Effector memory CD4-positive, alpha-beta T cell (primary cell): ENCODE data around the gene MSRB3.

ENCODE experiments used
- DNase-seq, 3 donors: peaks; one replicate each; pipeline ENCODE4 v3.0.0-alpha.2; 2020
- H3K27ac ChIP-seq: 2 replicates; pipeline ENCODE4 v1.7.0; 2013; ENCODE audit warnings: mild to moderate bottlenecking, low read length, moderate library complexity; ENCODE audit not compliant: insufficient read depth, poor library complexity, severe bottlenecking
- H3K27me3 ChIP-seq: replicated peaks from 2 replicates; pipeline ENCODE4 v1.7.0; 2013; ENCODE audit warnings: mild to moderate bottlenecking, low read length; ENCODE audit not compliant: insufficient read depth, control insufficient read depth, poor library complexity, severe bottlenecking
- H3K36me3 ChIP-seq: 2 replicates; pipeline ENCODE4 v1.7.0; 2013; ENCODE audit warnings: mild to moderate bottlenecking, low read length, moderate library complexity; ENCODE audit not compliant: control insufficient read depth, insufficient read depth
- H3K4me1 ChIP-seq: 2 replicates; pipeline ENCODE4 v1.7.0; 2013; ENCODE audit warnings: low read length, mild to moderate bottlenecking; ENCODE audit not compliant: control insufficient read depth, insufficient read depth, poor library complexity, severe bottlenecking
- H3K4me3 ChIP-seq: 2 replicates; pipeline ENCODE4 v1.7.0; 2013; ENCODE audit warnings: low read length, low read depth, mild to moderate bottlenecking; ENCODE audit not compliant: insufficient read depth, poor library complexity, severe bottlenecking
- H3K9me3 ChIP-seq: 2 replicates; pipeline ENCODE4 v1.7.0; 2013; ENCODE audit warnings: mild to moderate bottlenecking, low read length, moderate library complexity; ENCODE audit not compliant: control insufficient read depth

The MSRB3 gene

DNA sequence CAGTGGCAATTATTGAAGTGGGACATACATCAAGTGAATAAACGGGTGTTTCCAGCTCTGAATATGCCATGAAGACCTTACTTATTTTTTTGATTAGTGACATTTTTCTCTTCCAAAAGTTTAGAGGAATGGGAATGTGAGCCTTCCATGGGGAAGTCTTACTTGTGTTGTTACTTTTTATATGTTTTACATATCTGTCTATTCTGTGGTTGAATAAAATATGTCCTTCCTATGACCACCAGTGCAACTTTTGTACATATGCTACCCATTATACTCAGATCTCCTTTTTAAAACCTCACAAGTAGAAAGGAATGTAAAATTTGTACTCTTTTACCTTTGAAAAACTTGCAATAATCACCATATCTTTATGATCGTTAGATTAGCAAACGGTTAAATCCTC, 132.7 kb downstream of the MSRB3 start:
- Histone ChIP-seq H3K27me3 (no peaks in the 10 kb centered on the region), H3K4me3 (no peak overlapping the region), H3K9me3 (no peaks in the 10 kb centered on the region), H3K36me3 (no peaks in the 10 kb centered on the region), H3K4me1 (no peaks in the 10 kb centered on the region), H3K27ac (no peak overlapping the region)
- no peak for DNase-seq

DNA sequence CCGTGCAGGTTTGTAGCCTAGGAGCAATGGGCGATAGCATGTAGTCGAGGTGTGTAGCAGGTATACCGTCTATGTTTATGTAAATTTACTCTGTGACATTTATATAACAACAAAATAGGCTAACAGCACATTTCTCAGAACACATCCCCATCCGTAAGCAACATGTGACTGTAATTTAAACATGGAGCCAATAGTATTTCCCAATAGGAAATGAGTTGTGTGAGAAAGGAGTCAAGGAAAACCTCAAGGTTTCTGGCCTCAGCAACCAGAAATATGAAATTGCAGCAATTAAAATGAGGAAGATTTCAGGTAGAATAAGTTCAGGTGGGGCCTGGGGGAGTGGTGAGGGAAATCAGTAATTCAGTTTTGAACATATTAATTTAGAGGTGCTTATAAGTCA, 136.0 kb downstream of the MSRB3 start:
- H3K4me3 ChIP-seq, result no peak overlapping the region
- DNase-seq, result no peak
- no peaks in the 10 kb centered on the region for H3K36me3 ChIP-seq
- H3K27ac ChIP-seq, result no peak overlapping the region
- no peaks in the 10 kb centered on the region for H3K27me3 ChIP-seq
- no peaks in the 10 kb centered on the region for H3K4me1 ChIP-seq
- H3K9me3 ChIP-seq, result no peaks in the 10 kb centered on the region

DNA sequence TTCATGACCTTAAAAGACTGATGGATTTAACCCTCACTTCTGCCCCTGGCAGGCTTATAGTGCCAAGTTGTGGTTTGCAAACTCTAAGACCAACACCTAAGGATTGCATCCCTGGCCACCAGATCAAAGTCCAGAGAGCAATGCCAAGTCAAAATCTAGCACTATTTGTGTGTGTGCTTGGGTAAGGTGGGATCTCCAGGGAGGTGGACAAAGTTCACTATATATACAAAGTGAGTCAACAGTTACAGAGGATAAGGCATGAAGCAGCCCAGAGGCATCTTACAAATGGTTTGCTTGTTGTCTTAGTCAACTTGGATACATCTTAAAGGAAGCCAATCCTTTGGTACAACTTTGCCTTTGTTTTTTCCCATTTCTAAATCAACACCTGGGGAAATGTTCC, 137.3 kb downstream of the MSRB3 start:
- no peaks in the 10 kb centered on the region for H3K27me3 ChIP-seq
- H3K4me3 ChIP-seq, result no peak overlapping the region
- H3K27ac ChIP-seq, result no peak overlapping the region
- H3K4me1 ChIP-seq, result no peaks in the 10 kb centered on the region
- no peak for DNase-seq
- no peaks in the 10 kb centered on the region for H3K36me3 ChIP-seq
- no peaks in the 10 kb centered on the region for H3K9me3 ChIP-seq

DNA sequence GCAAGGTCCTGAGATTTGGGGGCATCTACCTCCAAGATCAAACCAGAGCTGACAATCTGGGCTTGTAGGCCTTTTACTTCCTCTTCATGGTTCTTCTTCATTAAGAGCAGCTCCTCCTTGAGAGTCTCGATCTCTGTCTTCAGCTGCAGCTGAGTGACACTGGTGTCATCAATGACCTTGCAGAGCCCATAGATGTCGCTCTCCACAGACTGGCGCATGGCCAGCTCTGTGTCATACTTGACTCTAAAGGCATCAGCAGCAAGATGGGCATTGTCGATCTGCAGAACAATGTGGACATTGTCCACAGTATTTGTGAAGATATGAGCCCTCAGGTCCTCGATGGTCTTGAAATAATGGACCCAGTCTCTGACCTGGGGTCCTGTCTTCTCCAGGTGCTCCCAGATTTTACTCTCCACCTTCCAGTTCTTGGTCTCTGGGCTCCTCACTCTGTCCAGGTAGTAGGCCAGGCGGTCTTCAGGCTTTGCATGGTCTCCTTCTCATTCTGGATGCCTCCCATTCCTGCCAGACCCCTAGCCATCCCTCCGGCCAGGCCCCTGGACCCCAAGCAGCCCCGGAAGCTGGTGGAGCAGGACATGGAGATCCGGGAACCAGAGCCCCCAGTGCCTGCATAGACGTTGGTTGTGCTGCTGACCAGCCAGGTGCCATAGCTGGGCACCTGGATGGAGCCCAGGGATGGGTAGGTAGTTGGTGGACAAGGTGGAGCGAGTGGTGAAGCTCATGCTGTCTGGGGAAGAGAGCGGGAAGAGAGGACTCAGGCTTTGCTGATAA, 141.0 kb downstream of the MSRB3 start:
- no peaks in the 10 kb centered on the region for H3K36me3 ChIP-seq
- no peaks in the 10 kb centered on the region for H3K27me3 ChIP-seq
- H3K4me1 ChIP-seq, result no peaks in the 10 kb centered on the region
- DNase-seq, result no peak
- H3K9me3 ChIP-seq, result no peaks in the 10 kb centered on the region
- no peak overlapping the region for H3K4me3 ChIP-seq
- H3K27ac ChIP-seq, result no peak overlapping the region

DNA sequence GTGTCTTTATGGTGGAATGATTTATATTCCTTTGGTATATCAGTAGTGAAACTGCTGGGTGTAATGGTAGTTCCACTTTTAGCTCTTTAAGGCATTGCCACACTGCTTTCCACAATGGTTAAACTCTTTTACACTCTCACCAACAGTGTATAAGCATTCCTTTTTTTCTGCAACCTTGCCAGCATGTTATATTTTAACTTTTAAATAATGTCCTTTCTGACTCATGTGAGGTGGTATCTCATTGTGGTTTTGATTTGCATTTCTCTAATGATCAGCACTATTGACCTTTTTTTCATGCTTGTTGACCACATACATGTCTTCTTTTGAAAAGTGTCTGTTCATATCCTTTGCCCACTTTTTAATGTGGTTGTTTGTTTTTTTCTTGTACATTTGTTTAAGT, 142.5 kb downstream of the MSRB3 start:
- H3K4me1 ChIP-seq, result no peaks in the 10 kb centered on the region
- no peak overlapping the region for H3K4me3 ChIP-seq
- no peaks in the 10 kb centered on the region for H3K36me3 ChIP-seq
- DNase-seq, result no peak
- H3K27me3 ChIP-seq, result no peaks in the 10 kb centered on the region
- no peak overlapping the region for H3K27ac ChIP-seq
- no peaks in the 10 kb centered on the region for H3K9me3 ChIP-seq

DNA sequence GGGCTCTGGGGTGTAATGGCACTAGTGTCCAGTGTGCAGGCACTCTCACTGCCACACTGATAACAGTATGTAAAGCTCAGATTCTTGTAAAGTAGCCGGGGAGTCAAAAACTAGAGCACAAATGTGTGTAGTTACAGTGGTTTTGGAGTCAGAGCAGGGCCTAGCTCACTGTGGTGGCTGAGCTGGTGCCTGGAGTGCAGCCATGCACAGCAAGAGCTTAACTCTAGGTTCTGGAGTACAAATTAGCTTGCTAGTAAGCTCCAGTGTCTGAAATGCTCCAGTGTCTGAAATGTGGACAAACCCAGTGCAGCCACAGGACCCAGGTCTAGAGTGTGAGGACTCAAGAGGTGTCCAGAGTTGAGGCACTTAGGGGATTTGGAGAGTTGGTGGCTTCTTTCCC, 149.2 kb downstream of the MSRB3 start:
- Histone ChIP-seq H3K36me3 (no peaks in the 10 kb centered on the region), H3K27me3 (no peaks in the 10 kb centered on the region), H3K4me1 (no peaks in the 10 kb centered on the region), H3K27ac (no peak overlapping the region), H3K9me3 (no peaks in the 10 kb centered on the region), H3K4me3 (no peak overlapping the region)
- DNase-seq, result no peak

DNA sequence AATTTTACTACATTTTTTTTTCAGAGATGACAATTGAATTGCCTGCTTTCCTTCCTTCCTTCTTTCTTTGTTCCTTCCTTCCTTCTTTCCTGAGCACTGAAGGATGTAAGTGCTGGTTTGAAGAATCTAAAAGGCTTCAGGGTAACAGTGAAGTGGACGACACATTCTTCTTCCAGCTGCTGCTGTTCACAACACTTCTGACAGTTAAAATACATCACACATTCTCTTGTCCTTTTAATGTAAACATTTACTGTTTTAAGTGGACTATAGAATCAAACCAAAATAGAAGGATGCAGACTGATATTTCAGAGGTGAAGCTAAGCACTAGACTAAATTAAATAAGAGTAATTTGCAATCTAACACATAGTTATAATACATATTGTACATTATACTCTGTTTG, 151.5 kb downstream of the MSRB3 start:
- DNase-seq, result no peak
- Histone ChIP-seq H3K36me3 (no peaks in the 10 kb centered on the region), H3K9me3 (no peaks in the 10 kb centered on the region), H3K27ac (no peak overlapping the region), H3K27me3 (no peaks in the 10 kb centered on the region), H3K4me3 (no peak overlapping the region), H3K4me1 (no peaks in the 10 kb centered on the region)

DNA sequence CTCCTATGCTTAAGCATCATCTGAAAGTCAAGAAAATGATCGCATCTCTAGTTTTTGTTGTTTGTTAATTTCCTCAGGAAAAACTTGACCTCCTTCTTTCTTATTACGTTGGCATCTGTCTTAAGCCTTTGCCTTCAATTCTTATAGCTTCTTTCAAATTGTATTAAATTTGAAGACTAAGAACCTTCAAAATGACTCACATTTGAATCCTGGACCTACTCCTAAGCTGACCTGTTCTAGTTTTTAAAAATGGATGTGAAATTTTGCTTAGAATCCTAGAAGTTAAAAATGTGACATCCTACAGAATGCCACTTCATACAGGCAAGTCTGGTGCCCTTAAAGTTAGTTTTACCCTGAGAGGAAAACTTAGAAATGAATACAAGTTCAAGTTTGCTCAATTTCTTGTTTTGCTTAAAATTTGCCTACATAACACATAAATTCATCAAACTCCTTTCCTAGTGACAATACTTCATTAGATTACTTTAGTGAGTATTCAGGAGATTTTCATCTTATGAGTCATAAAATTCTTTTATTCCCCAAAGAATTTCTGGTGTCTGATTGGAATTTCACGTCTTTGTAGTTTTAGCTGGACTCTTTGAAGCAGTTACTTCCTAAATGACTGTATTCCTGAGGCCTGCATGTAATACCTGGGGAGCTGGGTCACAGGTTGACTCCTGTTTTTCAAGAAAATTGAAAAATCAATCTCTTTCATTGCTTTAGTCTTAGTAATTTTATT, 152.3 kb downstream of the MSRB3 start:
- H3K4me1 ChIP-seq, result no peaks in the 10 kb centered on the region
- H3K36me3 ChIP-seq, result no peaks in the 10 kb centered on the region
- no peak overlapping the region for H3K4me3 ChIP-seq
- H3K27ac ChIP-seq, result no peak overlapping the region
- no peaks in the 10 kb centered on the region for H3K9me3 ChIP-seq
- no peaks in the 10 kb centered on the region for H3K27me3 ChIP-seq
- DNase-seq, result no peak

DNA sequence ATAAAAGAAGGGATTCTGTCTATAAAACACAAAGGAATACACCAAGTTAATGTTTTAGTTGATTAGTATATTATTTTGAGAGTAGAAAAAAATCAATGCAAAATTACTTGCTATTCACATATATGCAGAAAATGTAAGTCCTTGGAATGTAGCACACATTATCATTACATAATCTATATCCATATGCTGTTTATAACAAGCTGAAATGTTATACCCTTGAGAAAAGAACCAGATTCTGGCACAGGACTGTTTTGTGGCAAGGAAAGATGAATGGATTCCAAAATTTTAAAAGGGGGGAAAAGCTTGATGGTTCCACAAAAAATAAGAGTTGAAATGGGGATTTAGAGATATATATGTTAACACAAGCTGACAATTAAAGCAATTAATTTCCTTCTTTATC, 153.6 kb downstream of the MSRB3 start:
- H3K36me3 ChIP-seq, result no peaks in the 10 kb centered on the region
- no peak overlapping the region for H3K27ac ChIP-seq
- H3K27me3 ChIP-seq, result no peaks in the 10 kb centered on the region
- no peak for DNase-seq
- H3K9me3 ChIP-seq, result no peaks in the 10 kb centered on the region
- H3K4me3 ChIP-seq, result no peak overlapping the region
- H3K4me1 ChIP-seq, result no peaks in the 10 kb centered on the region

DNA sequence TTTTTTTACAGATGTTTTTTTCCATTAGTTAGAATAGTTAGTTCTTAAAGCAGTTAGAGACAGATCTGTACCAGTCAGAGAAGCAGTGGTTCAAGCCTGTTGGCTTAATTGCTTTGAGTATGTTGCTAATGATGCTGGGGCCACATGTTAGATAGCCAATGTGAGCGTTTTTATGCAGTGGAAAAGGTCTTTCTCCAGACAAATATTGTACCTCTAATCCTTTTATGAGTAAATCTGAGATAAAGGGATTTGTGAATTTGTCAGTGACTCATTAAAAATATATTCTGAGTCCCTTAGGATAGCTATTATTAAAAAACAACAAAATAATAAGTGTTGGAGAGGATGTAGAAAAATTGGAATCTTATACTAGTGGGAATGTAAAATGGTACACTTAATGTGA, 154.2 kb downstream of the MSRB3 start:
- Histone ChIP-seq H3K4me3 (no peak overlapping the region), H3K27me3 (no peaks in the 10 kb centered on the region), H3K9me3 (no peaks in the 10 kb centered on the region), H3K36me3 (no peaks in the 10 kb centered on the region), H3K27ac (no peak overlapping the region), H3K4me1 (no peaks in the 10 kb centered on the region)
- DNase-seq, result no peak
